ENCODE data around the gene ARHGAP29. TPM values are rescaled to one million over a fixed set of nuclear protein-coding genes. Genes with fewer than 3 reads are reported as not detected.

Gene ARHGAP29
- total and polyA plus RNA-seq, 8 donors, result 5.1 to 15.8 (median 9.7) TPM

DNA sequence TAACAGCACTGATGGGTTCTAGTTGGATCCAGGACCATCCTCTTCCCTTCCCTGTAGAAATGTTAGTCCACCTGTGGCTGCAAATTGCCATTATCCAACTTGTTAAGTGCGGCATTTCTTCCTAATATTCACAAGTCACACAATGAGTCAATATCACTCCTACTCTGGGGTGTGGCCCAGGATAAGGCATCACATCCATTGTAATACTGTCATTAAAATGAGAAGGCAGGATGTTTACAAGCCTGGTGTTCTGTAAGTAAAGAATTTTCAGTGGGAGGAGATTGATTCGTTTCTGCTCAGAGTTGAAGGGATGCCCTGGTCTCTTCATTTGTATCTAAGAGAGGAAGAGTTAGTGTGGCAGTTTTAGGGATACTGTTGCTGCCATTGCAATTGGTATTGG lies 18.1 kb upstream of the ARHGAP29 start:
- WGBS, 2 donors, result 66 to 68% methylated on average over 2 of the region's 2 CpGs
- Histone ChIP-seq H3K4me3 (no peak overlapping the region), H3K4me1 (no peaks in the 10 kb centered on the region), H3K9me3 (no peaks in the 10 kb centered on the region), H3K36me3 (no peaks in the 10 kb centered on the region), H3K27ac (no peak overlapping the region), H3K27me3 (no peaks in the 10 kb centered on the region)
- ATAC-seq (no peak), DNase-seq (no peak), FAIRE-seq (no peak)
- TF ChIP-seq, protein P1, sequence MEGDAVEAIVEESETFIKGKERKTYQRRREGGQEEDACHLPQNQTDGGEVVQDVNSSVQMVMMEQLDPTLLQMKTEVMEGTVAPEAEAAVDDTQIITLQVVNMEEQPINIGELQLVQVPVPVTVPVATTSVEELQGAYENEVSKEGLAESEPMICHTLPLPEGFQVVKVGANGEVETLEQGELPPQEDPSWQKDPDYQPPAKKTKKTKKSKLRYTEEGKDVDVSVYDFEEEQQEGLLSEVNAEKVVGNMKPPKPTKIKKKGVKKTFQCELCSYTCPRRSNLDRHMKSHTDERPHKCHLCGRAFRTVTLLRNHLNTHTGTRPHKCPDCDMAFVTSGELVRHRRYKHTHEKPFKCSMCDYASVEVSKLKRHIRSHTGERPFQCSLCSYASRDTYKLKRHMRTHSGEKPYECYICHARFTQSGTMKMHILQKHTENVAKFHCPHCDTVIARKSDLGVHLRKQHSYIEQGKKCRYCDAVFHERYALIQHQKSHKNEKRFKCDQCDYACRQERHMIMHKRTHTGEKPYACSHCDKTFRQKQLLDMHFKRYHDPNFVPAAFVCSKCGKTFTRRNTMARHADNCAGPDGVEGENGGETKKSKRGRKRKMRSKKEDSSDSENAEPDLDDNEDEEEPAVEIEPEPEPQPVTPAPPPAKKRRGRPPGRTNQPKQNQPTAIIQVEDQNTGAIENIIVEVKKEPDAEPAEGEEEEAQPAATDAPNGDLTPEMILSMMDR (IDR thresholded peaks at IDR 0.05), result no peak
- intact Hi-C loops (cut with DNase I), result no loop called here

GRCh38 chr1:94254073-94254810 lies 16.9 kb upstream of the ARHGAP29 start:
- 63 to 68% methylated on average over 3 of the region's 3 CpGs for WGBS, 2 donors
- no peak for DNase-seq
- TF ChIP-seq, protein P1 (IDR thresholded peaks at IDR 0.05), result no peak
- Histone ChIP-seq H3K4me3 (no peak overlapping the region), H3K27me3 (no peaks in the 10 kb centered on the region), H3K27ac (no peak overlapping the region), H3K4me1 (no peaks in the 10 kb centered on the region), H3K36me3 (no peaks in the 10 kb centered on the region), H3K9me3 (no peaks in the 10 kb centered on the region)
- no peak for ATAC-seq
- intact Hi-C loops (cut with DNase I), result no loop called here
- no peak for FAIRE-seq

DNA sequence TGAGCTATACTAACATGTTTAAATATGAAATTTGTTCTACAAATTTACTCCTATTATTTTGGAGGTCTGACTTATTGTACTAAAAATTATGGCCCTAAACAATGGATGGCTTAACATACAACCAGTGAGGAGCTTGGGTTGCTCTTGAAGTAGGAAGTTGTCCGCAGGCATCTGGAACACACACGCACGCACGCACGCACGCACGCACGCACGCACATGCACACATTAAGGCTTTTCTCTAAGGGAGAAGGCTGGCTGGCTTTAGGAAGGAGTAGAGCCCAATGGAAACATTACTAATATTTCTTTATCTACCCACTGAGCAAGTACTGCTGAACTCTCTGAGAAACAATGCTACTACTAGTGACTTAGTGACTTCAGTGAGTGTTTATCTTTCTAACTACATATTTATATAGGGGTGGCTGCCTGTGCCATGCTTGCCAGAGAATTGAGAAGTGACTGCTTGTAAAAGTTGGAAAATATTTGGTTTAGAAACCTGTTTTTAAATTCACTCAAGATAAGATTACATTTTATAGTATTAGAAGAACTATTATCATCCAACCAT lies 16.2 kb upstream of the ARHGAP29 start:
- DNase-seq, result no peak
- Histone ChIP-seq H3K4me1 (no peaks in the 10 kb centered on the region), H3K36me3 (no peaks in the 10 kb centered on the region), H3K4me3 (no peak overlapping the region), H3K27ac (no peak overlapping the region), H3K9me3 (no peaks in the 10 kb centered on the region), H3K27me3 (no peaks in the 10 kb centered on the region)
- WGBS, 2 donors, result 93 to 94% methylated on average over 9 of the region's 9 CpGs
- ATAC-seq, result peak in 1 of 4 donors; percentile 35
- TF ChIP-seq, protein P1 (IDR thresholded peaks at IDR 0.05), result no peak
- intact Hi-C loops (cut with DNase I), result no loop called here
- FAIRE-seq, result no peak

GRCh38 chr1:94250341-94250740 lies 13.0 kb upstream of the ARHGAP29 start:
- ATAC-seq, result no peak
- no peaks in the 10 kb centered on the region for H3K4me1 ChIP-seq
- no peak for DNase-seq
- H3K36me3 ChIP-seq, result no peaks in the 10 kb centered on the region
- H3K9me3 ChIP-seq, result no peaks in the 10 kb centered on the region
- H3K27me3 ChIP-seq, result no peaks in the 10 kb centered on the region
- intact Hi-C loops (cut with DNase I), result no loop called here
- H3K27ac ChIP-seq, result peak overlapping the region in 1 of 4 donors; percentile 5
- 41 to 43% methylated on average over 3 of the region's 3 CpGs for WGBS, 2 donors
- FAIRE-seq, result no peak
- H3K4me3 ChIP-seq, result no peak overlapping the region
- TF ChIP-seq, protein P1 (IDR thresholded peaks at IDR 0.05), result no peak

Measured in pancreas (tissue), 10 donors.